ENCODE measurements around the gene CBLIF.

- TF ChIP-seq, protein P1, sequence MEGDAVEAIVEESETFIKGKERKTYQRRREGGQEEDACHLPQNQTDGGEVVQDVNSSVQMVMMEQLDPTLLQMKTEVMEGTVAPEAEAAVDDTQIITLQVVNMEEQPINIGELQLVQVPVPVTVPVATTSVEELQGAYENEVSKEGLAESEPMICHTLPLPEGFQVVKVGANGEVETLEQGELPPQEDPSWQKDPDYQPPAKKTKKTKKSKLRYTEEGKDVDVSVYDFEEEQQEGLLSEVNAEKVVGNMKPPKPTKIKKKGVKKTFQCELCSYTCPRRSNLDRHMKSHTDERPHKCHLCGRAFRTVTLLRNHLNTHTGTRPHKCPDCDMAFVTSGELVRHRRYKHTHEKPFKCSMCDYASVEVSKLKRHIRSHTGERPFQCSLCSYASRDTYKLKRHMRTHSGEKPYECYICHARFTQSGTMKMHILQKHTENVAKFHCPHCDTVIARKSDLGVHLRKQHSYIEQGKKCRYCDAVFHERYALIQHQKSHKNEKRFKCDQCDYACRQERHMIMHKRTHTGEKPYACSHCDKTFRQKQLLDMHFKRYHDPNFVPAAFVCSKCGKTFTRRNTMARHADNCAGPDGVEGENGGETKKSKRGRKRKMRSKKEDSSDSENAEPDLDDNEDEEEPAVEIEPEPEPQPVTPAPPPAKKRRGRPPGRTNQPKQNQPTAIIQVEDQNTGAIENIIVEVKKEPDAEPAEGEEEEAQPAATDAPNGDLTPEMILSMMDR (IDR thresholded peaks at IDR 0.05), result no peak
- no peak for TF ChIP-seq POLR2A (IDR thresholded peaks at IDR 0.05)
Observed at GRCh38 chr11:59865031-59865430, 19.7 kb upstream of the CBLIF start.
